ENCODE results near the gene SH3BGRL3.
A peak's percentile ranks its signal among the peaks of the same experiment; 100 is the strongest.
"Not testable (repeated sequence)": the region's sequence is repeated elsewhere in the genome, so short reads cannot be mapped to it uniquely, and the experiment has no call there.

The SH3BGRL3 gene

GRCh38 chr1:26279456-26280332 is at the start of gene SH3BGRL3:
SH3BGRL3 (plus strand) TSS chr1:26280086; CDS start chr1:26280156, 70 bp downstream.
- peak; percentile 51 to 80 for DNase-seq (ENCODE audit: low read depth in 2 of 2)

DNA sequence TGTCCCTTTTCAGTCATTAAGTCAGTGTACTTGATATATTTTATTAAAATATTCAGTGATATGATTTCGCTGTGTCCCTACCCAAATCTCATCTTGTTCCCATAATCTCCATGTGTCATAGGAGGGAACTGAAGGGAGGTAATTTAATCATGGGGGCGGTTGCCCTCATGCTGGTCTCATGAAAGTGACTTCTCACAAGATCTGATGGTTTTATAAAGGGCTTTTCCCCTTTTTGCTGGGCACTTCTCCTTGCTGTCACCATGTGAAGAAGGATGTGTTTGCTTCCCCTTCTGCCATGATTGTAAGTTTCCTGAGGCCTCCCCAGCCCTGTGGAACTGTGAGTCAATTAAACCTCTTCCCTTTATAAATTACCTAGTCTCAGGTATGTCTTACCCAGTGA is 49.2 kb upstream of the SH3BGRL3 start:
- not testable (repeated sequence) for DNase-seq (ENCODE audit: low read depth in 2 of 2)

DNA sequence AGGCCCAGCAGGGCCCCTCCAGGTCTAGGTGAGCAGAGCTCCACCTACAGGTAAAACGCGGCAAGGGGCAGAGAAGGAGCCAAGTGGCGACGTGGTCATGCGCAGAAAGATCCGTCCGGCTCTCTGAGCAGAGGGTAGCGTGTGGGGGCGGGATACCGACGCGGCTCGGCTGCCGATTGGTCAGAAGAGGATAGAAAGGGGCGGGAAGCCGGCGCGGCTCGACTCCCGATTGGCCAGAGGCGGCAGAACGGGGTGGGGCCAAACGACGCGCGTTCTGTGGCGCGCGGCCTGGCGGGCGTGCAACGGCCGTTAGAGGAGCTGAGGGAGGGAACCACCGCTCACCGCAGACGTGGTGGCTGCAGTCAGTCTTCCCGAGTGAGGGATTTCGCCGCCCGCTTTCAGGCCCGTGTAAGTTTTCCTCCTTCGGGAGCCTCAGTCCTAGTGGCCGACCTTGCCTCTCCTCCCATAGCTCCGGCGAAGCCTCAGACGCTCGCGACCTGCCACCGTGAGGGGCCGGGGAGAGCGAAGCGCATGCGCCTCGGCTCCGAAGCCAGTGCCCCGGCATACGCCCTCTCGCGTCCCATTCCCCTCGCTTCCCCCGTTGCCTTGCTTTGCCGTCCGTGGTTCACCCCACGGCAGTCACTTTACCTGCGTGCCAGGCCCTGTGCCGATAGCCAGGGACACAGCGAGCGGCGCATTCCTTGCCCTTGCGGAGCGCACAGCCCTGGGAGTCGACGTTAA is 45.8 kb upstream of the SH3BGRL3 start, which contains the start of gene CEP85:
TSS of gene CEP85 (plus strand) at position 298 of the 741 bp plus-strand sequence. CDS start 5,584 bp downstream, outside the sequence.
- DNase-seq (ENCODE audit: low read depth in 2 of 2): peak; percentile 97

- peak in 1 of 2 donors; percentile 2 for DNase-seq (ENCODE audit: low read depth in 2 of 2)
Measured at GRCh38 chr1:26234644-26235370, 45.1 kb upstream of the SH3BGRL3 start.

- no peak for DNase-seq (ENCODE audit: low read depth in 2 of 2)
Measured at GRCh38 chr1:26237230-26237966, 42.5 kb upstream of the SH3BGRL3 start.

DNA sequence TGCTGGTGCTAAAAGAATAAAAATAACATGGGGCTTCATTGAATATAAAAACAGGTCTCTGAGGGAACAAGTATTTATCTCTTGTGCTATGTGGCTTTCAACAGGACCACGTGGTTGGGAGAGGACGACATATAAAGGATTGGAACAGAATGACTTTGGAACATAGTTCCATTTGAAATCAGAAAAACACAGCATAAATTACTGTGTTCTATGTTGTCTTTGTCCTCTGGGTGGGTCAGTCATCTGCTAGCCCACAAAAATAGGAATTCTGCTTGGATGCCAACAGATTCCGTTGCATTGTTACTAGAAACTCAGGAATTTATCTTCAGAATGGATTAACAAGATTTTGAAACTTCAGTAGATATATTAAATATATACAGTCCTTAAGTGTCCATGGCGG is 40.0 kb upstream of the SH3BGRL3 start:
- no peak for DNase-seq (ENCODE audit: low read depth in 2 of 2)

GRCh38 chr1:26252718-26253117 is 27.2 kb upstream of the SH3BGRL3 start:
- no peak for DNase-seq (ENCODE audit: low read depth in 2 of 2)

- no peak for DNase-seq (ENCODE audit: low read depth in 2 of 2)
Measured at GRCh38 chr1:26254404-26254803, 25.5 kb upstream of the SH3BGRL3 start.

GRCh38 chr1:26257222-26257621 is 22.7 kb upstream of the SH3BGRL3 start:
- DNase-seq (ENCODE audit: low read depth in 2 of 2): no peak

- DNase-seq (ENCODE audit: low read depth in 2 of 2): no peak
Measured at GRCh38 chr1:26259005-26259404, 20.9 kb upstream of the SH3BGRL3 start.

- no peak for DNase-seq (ENCODE audit: low read depth in 2 of 2)
Measured at GRCh38 chr1:26259578-26259977, 20.3 kb upstream of the SH3BGRL3 start.

DNA sequence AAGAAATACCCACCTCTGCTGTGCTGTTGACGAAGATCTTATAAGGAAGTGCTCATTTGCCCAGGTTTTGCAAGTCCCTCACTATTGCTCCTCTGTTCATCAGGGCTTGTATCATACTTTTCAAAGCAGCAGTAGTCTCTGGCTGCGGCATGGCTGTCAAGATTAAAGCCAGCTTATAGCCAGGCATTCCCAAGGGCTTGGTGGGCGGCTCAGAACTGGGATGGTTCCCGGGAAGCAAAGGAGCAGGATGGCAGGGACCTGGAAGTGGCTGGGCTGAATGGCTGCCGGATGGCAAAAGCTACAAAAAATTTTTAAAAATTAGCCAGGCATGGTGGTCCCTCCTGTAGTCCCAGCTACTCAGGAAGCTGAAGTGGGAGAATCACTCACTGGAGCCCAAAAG is 16.7 kb upstream of the SH3BGRL3 start:
- DNase-seq (ENCODE audit: low read depth in 2 of 2): no peak

GRCh38 chr1:26265405-26265804 is 14.5 kb upstream of the SH3BGRL3 start:
- no peak for DNase-seq (ENCODE audit: low read depth in 2 of 2)

- no peak for DNase-seq (ENCODE audit: low read depth in 2 of 2)
Measured at GRCh38 chr1:26268290-26269197, 11.3 kb upstream of the SH3BGRL3 start.

DNA sequence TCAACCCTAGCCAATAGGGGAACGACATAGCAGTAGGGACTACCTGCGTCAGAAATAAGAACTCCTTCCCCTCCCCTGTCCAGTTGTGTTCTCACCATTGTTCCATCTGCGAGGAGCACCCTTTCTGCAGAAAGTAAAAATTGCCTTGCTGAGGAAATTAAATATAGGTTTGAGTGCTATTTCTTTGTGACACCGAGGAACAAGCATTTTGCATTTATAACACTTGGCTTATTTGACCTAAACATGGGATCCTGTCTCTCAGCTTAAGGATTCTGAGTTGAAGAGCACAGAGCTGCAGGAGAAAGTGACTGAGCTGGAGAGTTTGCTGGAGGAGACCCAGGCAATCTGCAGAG is 10.7 kb upstream of the SH3BGRL3 start:
- DNase-seq (ENCODE audit: low read depth in 2 of 2): no peak

- DNase-seq (ENCODE audit: low read depth in 2 of 2): no peak
Measured at GRCh38 chr1:26274801-26275425, 5.0 kb upstream of the SH3BGRL3 start.

DNA sequence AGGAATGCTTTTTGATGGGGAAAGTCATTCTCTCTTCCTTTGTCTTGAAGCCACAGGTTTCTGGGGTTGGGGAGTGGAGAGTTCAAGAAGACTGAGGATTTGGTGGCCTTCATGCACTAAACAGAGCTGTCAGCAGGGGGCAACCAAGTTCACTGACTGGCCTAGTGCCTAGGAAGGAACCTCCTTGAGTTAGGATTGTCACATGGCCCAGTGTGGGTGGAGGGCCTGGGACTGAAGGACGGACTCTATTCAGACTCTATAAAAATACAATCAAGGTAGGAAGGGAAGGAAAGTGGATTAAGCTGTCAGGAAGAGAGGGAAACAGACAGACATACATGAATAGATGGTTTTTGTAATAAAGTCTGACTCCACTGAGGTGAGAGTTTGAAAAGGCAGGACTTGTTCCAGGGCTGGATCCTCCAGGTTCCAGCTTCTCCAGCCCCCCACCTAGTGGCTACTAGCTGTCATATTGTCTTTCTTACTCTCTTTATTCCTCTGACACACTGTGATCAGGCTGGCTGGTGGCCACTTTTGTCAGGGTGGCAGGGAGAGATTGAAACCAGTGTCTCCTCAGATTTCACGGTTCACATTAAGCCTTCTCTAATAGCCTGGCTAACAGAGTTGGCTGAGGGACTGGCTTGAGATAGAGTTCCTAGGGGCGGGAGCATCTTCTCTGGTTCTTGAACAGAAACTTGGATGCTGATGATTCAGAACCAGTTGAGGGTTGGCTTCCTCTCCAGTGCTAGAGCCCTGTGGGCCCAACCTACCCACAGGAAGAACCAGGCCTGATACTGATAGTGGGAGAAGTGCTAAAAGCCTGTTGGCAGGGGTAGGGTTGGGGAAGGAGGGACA is 4.1 kb upstream of the SH3BGRL3 start:
- peak; percentile 69 to 77 for DNase-seq (ENCODE audit: low read depth in 2 of 2)

GRCh38 chr1:26276432-26276838 is 3.5 kb upstream of the SH3BGRL3 start:
- no peak for DNase-seq (ENCODE audit: low read depth in 2 of 2)

GRCh38 chr1:26277261-26277661 is 2.6 kb upstream of the SH3BGRL3 start:
- DNase-seq (ENCODE audit: low read depth in 2 of 2): no peak
